ENCODE results near the gene RXRG. TPM values are rescaled to one million over a fixed set of nuclear protein-coding genes. Genes with fewer than 3 reads are reported as not detected.
"Not testable (repeated sequence)": the region's sequence is repeated elsewhere in the genome, so short reads cannot be mapped to it uniquely, and the experiment has no call there.

Gene RXRG
- total RNA-seq, 1 experiment from 2014 or later = not detected

GRCh38 chr1:165459683-165460082 lies 14.8 kb upstream of the RXRG start:
- not testable (repeated sequence) for H3K36me3 ChIP-seq (ENCODE audit: insufficient read depth, low read length)

GRCh38 chr1:165456861-165457260 lies 11.9 kb upstream of the RXRG start:
- no peaks in the 10 kb centered on the region for H3K36me3 ChIP-seq (ENCODE audit: insufficient read depth, low read length)
- H3K79me2 ChIP-seq (ENCODE audit: low read length) = no peaks in the 10 kb centered on the region
- H3K9me3 ChIP-seq (ENCODE audit: low read length) = no peaks in the 10 kb centered on the region
- H4K20me1 ChIP-seq (ENCODE audit: insufficient read depth, low read depth, low read length) = no peaks in the 10 kb centered on the region
- H3K4me3 ChIP-seq (ENCODE audit: low read length) = no peak overlapping the region
- no peaks in the 10 kb centered on the region for H3K9me2 ChIP-seq (replicated peaks; ENCODE audit: insufficient read depth, low read length)
- no peak overlapping the region for H3K4me2 ChIP-seq (ENCODE audit: low read depth, low read length, poor library complexity, severe bottlenecking)
- no peaks in the 10 kb centered on the region for H3K27me3 ChIP-seq (ENCODE audit: low read length)
- no peak overlapping the region for H3K9ac ChIP-seq (ENCODE audit: low read length)
- peaks cover 4% of the 10 kb centered on the region; the same call in 1 of the 2 replicates for H3K4me1 ChIP-seq (ENCODE audit: low read length)
- no peak for DNase-seq
- no peak overlapping the region for H3K27ac ChIP-seq (ENCODE audit: low read length)
- H2AFZ ChIP-seq (ENCODE audit: low read length) = no peak overlapping the region

More at GRCh38 chr1:165459683-165460082, 14.8 kb upstream of the RXRG start:
- not testable (repeated sequence) for H3K9me3 ChIP-seq (ENCODE audit: low read length); H3K9me2 ChIP-seq (replicated peaks; ENCODE audit: insufficient read depth, low read length); H2AFZ ChIP-seq (ENCODE audit: low read length); H4K20me1 ChIP-seq (ENCODE audit: insufficient read depth, low read depth, low read length); H3K27me3 ChIP-seq (ENCODE audit: low read length); H3K9ac ChIP-seq (ENCODE audit: low read length); H3K79me2 ChIP-seq (ENCODE audit: low read length); DNase-seq; H3K4me2 ChIP-seq (ENCODE audit: low read depth, low read length, poor library complexity, severe bottlenecking); H3K4me3 ChIP-seq (ENCODE audit: low read length); H3K4me1 ChIP-seq (ENCODE audit: low read length); H3K27ac ChIP-seq (ENCODE audit: low read length)

- no peak overlapping the region for H3K9ac ChIP-seq (ENCODE audit: low read length)
- H4K20me1 ChIP-seq (ENCODE audit: insufficient read depth, low read depth, low read length) = no peaks in the 10 kb centered on the region
- no peak for DNase-seq
- no peaks in the 10 kb centered on the region for H3K79me2 ChIP-seq (ENCODE audit: low read length)
- no peaks in the 10 kb centered on the region for H3K9me3 ChIP-seq (ENCODE audit: low read length)
- no peak overlapping the region for H3K27ac ChIP-seq (ENCODE audit: low read length)
- H3K36me3 ChIP-seq (ENCODE audit: insufficient read depth, low read length) = no peaks in the 10 kb centered on the region
- peaks cover 4% of the 10 kb centered on the region; the same call in 1 of the 2 replicates for H3K4me1 ChIP-seq (ENCODE audit: low read length)
- H3K9me2 ChIP-seq (replicated peaks; ENCODE audit: insufficient read depth, low read length) = no peaks in the 10 kb centered on the region
- H3K4me2 ChIP-seq (ENCODE audit: low read depth, low read length, poor library complexity, severe bottlenecking) = no peak overlapping the region
- H3K27me3 ChIP-seq (ENCODE audit: low read length) = 0 out of 2 replicates have a peak, but pooled peaks cover 4% of the 10 kb centered on the region
- H3K4me3 ChIP-seq (ENCODE audit: low read length) = no peak overlapping the region
- H2AFZ ChIP-seq (ENCODE audit: low read length) = no peak overlapping the region
These were observed 11.2 kb upstream of the RXRG start for GRCh38 chr1:165456114-165456513.

GRCh38 chr1:165455111-165455510 lies 10.2 kb upstream of the RXRG start:
- no peak overlapping the region for H2AFZ ChIP-seq (ENCODE audit: low read length)
- no peaks in the 10 kb centered on the region for H3K9me3 ChIP-seq (ENCODE audit: low read length)
- no peak overlapping the region for H3K9ac ChIP-seq (ENCODE audit: low read length)
- no peaks in the 10 kb centered on the region for H3K79me2 ChIP-seq (ENCODE audit: low read length)
- no peak for DNase-seq
- H3K4me2 ChIP-seq (ENCODE audit: low read depth, low read length, poor library complexity, severe bottlenecking) = no peak overlapping the region
- no peak overlapping the region for H3K27ac ChIP-seq (ENCODE audit: low read length)
- no peaks in the 10 kb centered on the region for H3K36me3 ChIP-seq (ENCODE audit: insufficient read depth, low read length)
- no peaks in the 10 kb centered on the region for H4K20me1 ChIP-seq (ENCODE audit: insufficient read depth, low read depth, low read length)
- H3K4me1 ChIP-seq (ENCODE audit: low read length) = peaks cover 4% of the 10 kb centered on the region; the same call in 1 of the 2 replicates
- no peak overlapping the region for H3K4me3 ChIP-seq (ENCODE audit: low read length)
- H3K9me2 ChIP-seq (replicated peaks; ENCODE audit: insufficient read depth, low read length) = no peaks in the 10 kb centered on the region
- 0 out of 2 replicates have a peak, but pooled peaks cover 4% of the 10 kb centered on the region for H3K27me3 ChIP-seq (ENCODE audit: low read length)

- no peaks in the 10 kb centered on the region for H3K9me2 ChIP-seq (replicated peaks; ENCODE audit: insufficient read depth, low read length)
- no peak overlapping the region for H3K4me2 ChIP-seq (ENCODE audit: low read depth, low read length, poor library complexity, severe bottlenecking)
- no peak overlapping the region for H3K27ac ChIP-seq (ENCODE audit: low read length)
- H3K79me2 ChIP-seq (ENCODE audit: low read length) = no peaks in the 10 kb centered on the region
- no peak overlapping the region for H3K4me3 ChIP-seq (ENCODE audit: low read length)
- DNase-seq = no peak
- H3K9me3 ChIP-seq (ENCODE audit: low read length) = no peaks in the 10 kb centered on the region
- H3K36me3 ChIP-seq (ENCODE audit: insufficient read depth, low read length) = no peaks in the 10 kb centered on the region
- no peak overlapping the region for H2AFZ ChIP-seq (ENCODE audit: low read length)
- peaks cover 4% of the 10 kb centered on the region; the same call in 1 of the 2 replicates for H3K4me1 ChIP-seq (ENCODE audit: low read length)
- H4K20me1 ChIP-seq (ENCODE audit: insufficient read depth, low read depth, low read length) = no peaks in the 10 kb centered on the region
- no peak overlapping the region for H3K9ac ChIP-seq (ENCODE audit: low read length)
- H3K27me3 ChIP-seq (ENCODE audit: low read length) = 0 out of 2 replicates have a peak, but pooled peaks cover 4% of the 10 kb centered on the region
These were observed 9.2 kb upstream of the RXRG start for GRCh38 chr1:165454091-165454610.

- DNase-seq = no peak
- Histone ChIP-seq H2AFZ (ENCODE audit: low read length) (no peak overlapping the region), H3K4me2 (ENCODE audit: low read depth, low read length, poor library complexity, severe bottlenecking) (no peak overlapping the region), H3K4me3 (ENCODE audit: low read length) (no peak overlapping the region), H3K36me3 (ENCODE audit: insufficient read depth, low read length) (no peaks in the 10 kb centered on the region), H3K27me3 (ENCODE audit: low read length) (0 out of 2 replicates have a peak, but pooled peaks cover 4% of the 10 kb centered on the region), H4K20me1 (ENCODE audit: insufficient read depth, low read depth, low read length) (no peaks in the 10 kb centered on the region), H3K27ac (ENCODE audit: low read length) (no peak overlapping the region), H3K9me3 (ENCODE audit: low read length) (no peaks in the 10 kb centered on the region), H3K4me1 (ENCODE audit: low read length) (peaks cover 4% of the 10 kb centered on the region; the same call in 1 of the 2 replicates), H3K9me2 (replicated peaks; ENCODE audit: insufficient read depth, low read length) (no peaks in the 10 kb centered on the region), H3K9ac (ENCODE audit: low read length) (no peak overlapping the region), H3K79me2 (ENCODE audit: low read length) (no peaks in the 10 kb centered on the region)
These were observed 7.6 kb upstream of the RXRG start for GRCh38 chr1:165452336-165453130.

- Histone ChIP-seq H3K9me3 (ENCODE audit: low read length) (no peaks in the 10 kb centered on the region), H3K27me3 (ENCODE audit: low read length) (0 out of 2 replicates have a peak, but pooled peaks cover 4% of the 10 kb centered on the region), H3K4me3 (ENCODE audit: low read length) (no peak overlapping the region), H3K36me3 (ENCODE audit: insufficient read depth, low read length) (no peaks in the 10 kb centered on the region), H3K79me2 (ENCODE audit: low read length) (no peaks in the 10 kb centered on the region), H4K20me1 (ENCODE audit: insufficient read depth, low read depth, low read length) (no peaks in the 10 kb centered on the region), H3K9ac (ENCODE audit: low read length) (no peak overlapping the region), H3K4me1 (ENCODE audit: low read length) (peaks cover 4% of the 10 kb centered on the region; the same call in 1 of the 2 replicates), H3K9me2 (replicated peaks; ENCODE audit: insufficient read depth, low read length) (no peaks in the 10 kb centered on the region), H3K4me2 (ENCODE audit: low read depth, low read length, poor library complexity, severe bottlenecking) (no peak overlapping the region), H3K27ac (ENCODE audit: low read length) (no peak overlapping the region), H2AFZ (ENCODE audit: low read length) (no peak overlapping the region)
- DNase-seq = no peak
These were observed 6.8 kb upstream of the RXRG start for GRCh38 chr1:165451691-165452090.

GRCh38 chr1:165449131-165449530 lies 4.2 kb upstream of the RXRG start:
- no peaks in the 10 kb centered on the region for H4K20me1 ChIP-seq (ENCODE audit: insufficient read depth, low read depth, low read length)
- H3K4me1 ChIP-seq (ENCODE audit: low read length) = peaks cover 4% of the 10 kb centered on the region; the same call in 1 of the 2 replicates
- no peak for DNase-seq
- no peaks in the 10 kb centered on the region for H3K79me2 ChIP-seq (ENCODE audit: low read length)
- H3K36me3 ChIP-seq (ENCODE audit: insufficient read depth, low read length) = no peaks in the 10 kb centered on the region
- H3K9me2 ChIP-seq (replicated peaks; ENCODE audit: insufficient read depth, low read length) = no peaks in the 10 kb centered on the region
- no peak overlapping the region for H3K9ac ChIP-seq (ENCODE audit: low read length)
- H3K4me2 ChIP-seq (ENCODE audit: low read depth, low read length, poor library complexity, severe bottlenecking) = no peak overlapping the region
- H2AFZ ChIP-seq (ENCODE audit: low read length) = no peak overlapping the region
- H3K9me3 ChIP-seq (ENCODE audit: low read length) = no peaks in the 10 kb centered on the region
- 0 out of 2 replicates have a peak, but pooled peaks cover 4% of the 10 kb centered on the region for H3K27me3 ChIP-seq (ENCODE audit: low read length)
- H3K4me3 ChIP-seq (ENCODE audit: low read length) = no peak overlapping the region
- no peak overlapping the region for H3K27ac ChIP-seq (ENCODE audit: low read length)
